ENCODE measurements around the gene CRACR2B. TPM values are rescaled to one million over a fixed set of nuclear protein-coding genes. Genes with fewer than 3 reads are reported as not detected.
A peak's percentile ranks its signal among the peaks of the same experiment; 100 is the strongest.

Gene CRACR2B
- total and polyA plus RNA-seq, 2 of the 13 experiments (the other 11 are each of a cell fraction or from before 2014, with no cell fraction given): 14.9 to 21.0 TPM

DNA sequence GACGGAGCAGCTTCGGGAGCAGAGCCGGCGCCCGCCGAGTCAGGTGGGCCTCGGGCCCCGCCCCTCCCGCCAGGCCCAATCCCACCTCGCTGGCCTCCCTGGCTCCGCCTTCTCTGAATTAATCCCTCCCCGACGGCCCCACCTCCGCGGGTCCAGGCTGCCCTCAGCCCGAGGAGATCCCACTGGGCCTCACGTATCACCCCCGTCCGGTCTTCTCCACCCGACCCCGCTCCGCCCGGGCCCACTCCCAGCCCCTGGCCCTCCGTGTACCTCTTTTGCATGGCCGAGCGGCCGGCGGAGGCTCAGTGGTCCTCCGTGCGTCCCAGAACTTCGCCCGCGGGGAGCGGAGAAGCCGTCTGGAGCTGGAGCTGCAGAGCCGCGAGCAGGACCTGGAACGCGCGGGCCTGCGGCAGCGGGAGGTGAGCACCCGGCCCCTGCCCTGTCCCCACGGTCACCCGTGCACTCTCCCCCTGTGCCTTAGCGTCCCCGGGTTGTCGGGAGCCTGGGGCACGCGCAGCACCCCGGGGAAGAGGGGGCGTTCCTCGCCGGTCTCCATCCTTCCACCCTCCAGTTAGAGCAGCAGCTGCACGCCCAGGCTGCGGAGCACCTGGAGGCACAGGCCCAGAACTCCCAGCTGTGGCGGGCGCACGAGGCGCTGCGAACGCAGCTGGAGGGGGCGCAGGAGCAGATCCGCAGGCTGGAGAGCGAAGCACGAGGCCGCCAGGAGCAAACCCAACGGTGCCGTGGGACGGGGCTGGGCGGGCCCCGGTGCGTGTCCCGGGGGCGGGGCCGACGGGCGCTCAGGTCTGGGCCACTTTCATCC is 2.8 kb downstream of the CRACR2B start (continued):
- peak; percentile 18; the same call in 1 of the 2 replicates for TF ChIP-seq RAD21 (CRISPR knock-in tag; IDR thresholded peaks at IDR 0.05)
- TF ChIP-seq, protein P1, sequence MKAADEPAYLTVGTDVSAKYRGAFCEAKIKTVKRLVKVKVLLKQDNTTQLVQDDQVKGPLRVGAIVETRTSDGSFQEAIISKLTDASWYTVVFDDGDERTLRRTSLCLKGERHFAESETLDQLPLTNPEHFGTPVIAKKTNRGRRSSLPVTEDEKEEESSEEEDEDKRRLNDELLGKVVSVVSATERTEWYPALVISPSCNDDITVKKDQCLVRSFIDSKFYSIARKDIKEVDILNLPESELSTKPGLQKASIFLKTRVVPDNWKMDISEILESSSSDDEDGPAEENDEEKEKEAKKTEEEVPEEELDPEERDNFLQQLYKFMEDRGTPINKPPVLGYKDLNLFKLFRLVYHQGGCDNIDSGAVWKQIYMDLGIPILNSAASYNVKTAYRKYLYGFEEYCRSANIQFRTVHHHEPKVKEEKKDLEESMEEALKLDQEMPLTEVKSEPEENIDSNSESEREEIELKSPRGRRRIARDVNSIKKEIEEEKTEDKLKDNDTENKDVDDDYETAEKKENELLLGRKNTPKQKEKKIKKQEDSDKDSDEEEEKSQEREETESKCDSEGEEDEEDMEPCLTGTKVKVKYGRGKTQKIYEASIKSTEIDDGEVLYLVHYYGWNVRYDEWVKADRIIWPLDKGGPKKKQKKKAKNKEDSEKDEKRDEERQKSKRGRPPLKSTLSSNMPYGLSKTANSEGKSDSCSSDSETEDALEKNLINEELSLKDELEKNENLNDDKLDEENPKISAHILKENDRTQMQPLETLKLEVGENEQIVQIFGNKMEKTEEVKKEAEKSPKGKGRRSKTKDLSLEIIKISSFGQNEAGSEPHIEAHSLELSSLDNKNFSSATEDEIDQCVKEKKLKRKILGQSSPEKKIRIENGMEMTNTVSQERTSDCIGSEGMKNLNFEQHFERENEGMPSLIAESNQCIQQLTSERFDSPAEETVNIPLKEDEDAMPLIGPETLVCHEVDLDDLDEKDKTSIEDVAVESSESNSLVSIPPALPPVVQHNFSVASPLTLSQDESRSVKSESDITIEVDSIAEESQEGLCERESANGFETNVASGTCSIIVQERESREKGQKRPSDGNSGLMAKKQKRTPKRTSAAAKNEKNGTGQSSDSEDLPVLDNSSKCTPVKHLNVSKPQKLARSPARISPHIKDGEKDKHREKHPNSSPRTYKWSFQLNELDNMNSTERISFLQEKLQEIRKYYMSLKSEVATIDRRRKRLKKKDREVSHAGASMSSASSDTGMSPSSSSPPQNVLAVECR (CRISPR knock-in tag; IDR thresholded peaks at IDR 0.05; ENCODE audit: borderline replicate concordance): peak; percentile 70
- TF ChIP-seq, protein P2, sequence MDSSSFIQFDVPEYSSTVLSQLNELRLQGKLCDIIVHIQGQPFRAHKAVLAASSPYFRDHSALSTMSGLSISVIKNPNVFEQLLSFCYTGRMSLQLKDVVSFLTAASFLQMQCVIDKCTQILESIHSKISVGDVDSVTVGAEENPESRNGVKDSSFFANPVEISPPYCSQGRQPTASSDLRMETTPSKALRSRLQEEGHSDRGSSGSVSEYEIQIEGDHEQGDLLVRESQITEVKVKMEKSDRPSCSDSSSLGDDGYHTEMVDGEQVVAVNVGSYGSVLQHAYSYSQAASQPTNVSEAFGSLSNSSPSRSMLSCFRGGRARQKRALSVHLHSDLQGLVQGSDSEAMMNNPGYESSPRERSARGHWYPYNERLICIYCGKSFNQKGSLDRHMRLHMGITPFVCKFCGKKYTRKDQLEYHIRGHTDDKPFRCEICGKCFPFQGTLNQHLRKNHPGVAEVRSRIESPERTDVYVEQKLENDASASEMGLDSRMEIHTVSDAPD (CRISPR knock-in tag; IDR thresholded peaks at IDR 0.05): no peak
- TF ChIP-seq ZBTB7A (CRISPR knock-in tag; IDR thresholded peaks at IDR 0.05): 0 out of 2 replicates have a peak, but pooled peaks have one; percentile 11
- TF ChIP-seq, protein P3, sequence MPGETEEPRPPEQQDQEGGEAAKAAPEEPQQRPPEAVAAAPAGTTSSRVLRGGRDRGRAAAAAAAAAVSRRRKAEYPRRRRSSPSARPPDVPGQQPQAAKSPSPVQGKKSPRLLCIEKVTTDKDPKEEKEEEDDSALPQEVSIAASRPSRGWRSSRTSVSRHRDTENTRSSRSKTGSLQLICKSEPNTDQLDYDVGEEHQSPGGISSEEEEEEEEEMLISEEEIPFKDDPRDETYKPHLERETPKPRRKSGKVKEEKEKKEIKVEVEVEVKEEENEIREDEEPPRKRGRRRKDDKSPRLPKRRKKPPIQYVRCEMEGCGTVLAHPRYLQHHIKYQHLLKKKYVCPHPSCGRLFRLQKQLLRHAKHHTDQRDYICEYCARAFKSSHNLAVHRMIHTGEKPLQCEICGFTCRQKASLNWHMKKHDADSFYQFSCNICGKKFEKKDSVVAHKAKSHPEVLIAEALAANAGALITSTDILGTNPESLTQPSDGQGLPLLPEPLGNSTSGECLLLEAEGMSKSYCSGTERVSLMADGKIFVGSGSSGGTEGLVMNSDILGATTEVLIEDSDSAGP (CRISPR knock-in tag; IDR thresholded peaks at IDR 0.05; ENCODE audit: borderline replicate concordance): peak; percentile 22; the same call in 1 of the 2 replicates
- TF ChIP-seq ADNP (CRISPR knock-in tag; IDR thresholded peaks at IDR 0.05): no peak
- no peak for TF ChIP-seq ZBTB3 (CRISPR knock-in tag; IDR thresholded peaks at IDR 0.05; ENCODE audit: borderline replicate concordance, low read depth)
- TF ChIP-seq, protein P4, sequence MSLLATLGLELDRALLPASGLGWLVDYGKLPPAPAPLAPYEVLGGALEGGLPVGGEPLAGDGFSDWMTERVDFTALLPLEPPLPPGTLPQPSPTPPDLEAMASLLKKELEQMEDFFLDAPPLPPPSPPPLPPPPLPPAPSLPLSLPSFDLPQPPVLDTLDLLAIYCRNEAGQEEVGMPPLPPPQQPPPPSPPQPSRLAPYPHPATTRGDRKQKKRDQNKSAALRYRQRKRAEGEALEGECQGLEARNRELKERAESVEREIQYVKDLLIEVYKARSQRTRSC (CRISPR knock-in tag; IDR thresholded peaks at IDR 0.05; ENCODE audit: low read depth): no peak
- no peak for TF ChIP-seq NR3C1 (CRISPR knock-in tag; IDR thresholded peaks at IDR 0.05)
- TF ChIP-seq RARG (CRISPR knock-in tag; IDR thresholded peaks at IDR 0.05; ENCODE audit: low read depth): no peak
- 0 out of 2 replicates have a peak, but pooled peaks have one; percentile 14 for TF ChIP-seq ZNF263 (CRISPR knock-in tag; IDR thresholded peaks at IDR 0.05)
- no peak for TF ChIP-seq HDAC6 (IDR thresholded peaks at IDR 0.05; ENCODE audit: low read depth, low read length)
- no peak for TF ChIP-seq CHCHD3 (CRISPR knock-in tag; IDR thresholded peaks at IDR 0.05)
- no peak for TF ChIP-seq ZNF510 (CRISPR knock-in tag; IDR thresholded peaks at IDR 0.05; ENCODE audit: low read depth)
- no peak for TF ChIP-seq ZIK1 (CRISPR knock-in tag; IDR thresholded peaks at IDR 0.05; ENCODE audit: borderline replicate concordance, low read depth)
- TF ChIP-seq, protein P5, sequence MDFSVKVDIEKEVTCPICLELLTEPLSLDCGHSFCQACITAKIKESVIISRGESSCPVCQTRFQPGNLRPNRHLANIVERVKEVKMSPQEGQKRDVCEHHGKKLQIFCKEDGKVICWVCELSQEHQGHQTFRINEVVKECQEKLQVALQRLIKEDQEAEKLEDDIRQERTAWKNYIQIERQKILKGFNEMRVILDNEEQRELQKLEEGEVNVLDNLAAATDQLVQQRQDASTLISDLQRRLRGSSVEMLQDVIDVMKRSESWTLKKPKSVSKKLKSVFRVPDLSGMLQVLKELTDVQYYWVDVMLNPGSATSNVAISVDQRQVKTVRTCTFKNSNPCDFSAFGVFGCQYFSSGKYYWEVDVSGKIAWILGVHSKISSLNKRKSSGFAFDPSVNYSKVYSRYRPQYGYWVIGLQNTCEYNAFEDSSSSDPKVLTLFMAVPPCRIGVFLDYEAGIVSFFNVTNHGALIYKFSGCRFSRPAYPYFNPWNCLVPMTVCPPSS (IDR thresholded peaks at IDR 0.05): no peak
- no peak for TF ChIP-seq ZNF136 (CRISPR knock-in tag; IDR thresholded peaks at IDR 0.05; ENCODE audit: low read depth)
- TF ChIP-seq PRPF4 (IDR thresholded peaks at IDR 0.05; ENCODE audit: low read depth, low read length, poor library complexity, severe bottlenecking): no peak
- peak; percentile 85 for TF ChIP-seq MYC (CRISPR knock-in tag; IDR thresholded peaks at IDR 0.05; ENCODE audit: borderline replicate concordance)

All from HepG2 (cell line).